Limb (tissue), 2 donors: Measurements from ENCODE around the gene LEKR1.
"Not testable (repeated sequence)": the region's sequence is repeated elsewhere in the genome, so short reads cannot be mapped to it uniquely, and the experiment has no call there.

Experiments
- DNase-seq, 2 donors: peaks; one replicate each; pipeline ENCODE4 v3.0.0-alpha.2; 2016; ENCODE audit errors: extremely low spot score in 2 of 2

Gene LEKR1

GRCh38 chr3:156902916-156903315 is 76.8 kb downstream of the LEKR1 start:
- no peak for DNase-seq

GRCh38 chr3:156906275-156906674 is 80.1 kb downstream of the LEKR1 start:
- no peak for DNase-seq

- no peak for DNase-seq
Observed at GRCh38 chr3:156908398-156908797, 82.2 kb downstream of the LEKR1 start.

GRCh38 chr3:156910022-156910421 is 83.9 kb downstream of the LEKR1 start:
- DNase-seq = no peak

- DNase-seq = not testable (repeated sequence)
Observed at GRCh38 chr3:156910831-156911230, 84.7 kb downstream of the LEKR1 start.

GRCh38 chr3:156914300-156914699 is 88.1 kb downstream of the LEKR1 start:
- DNase-seq = not testable (repeated sequence)

- DNase-seq = no peak
Observed at GRCh38 chr3:156915372-156915771, 89.2 kb downstream of the LEKR1 start.

GRCh38 chr3:156918746-156919145 is 92.6 kb downstream of the LEKR1 start:
- DNase-seq = no peak

GRCh38 chr3:156919818-156920217 is 93.7 kb downstream of the LEKR1 start:
- no peak for DNase-seq

- DNase-seq = no peak
Observed at GRCh38 chr3:156920399-156920798, 94.2 kb downstream of the LEKR1 start.

GRCh38 chr3:156923349-156923748 is 97.2 kb downstream of the LEKR1 start:
- DNase-seq = no peak

- no peak for DNase-seq
Observed at GRCh38 chr3:156938724-156939123, 112.6 kb downstream of the LEKR1 start.

- DNase-seq = no peak
Observed at GRCh38 chr3:156939315-156939714, 113.2 kb downstream of the LEKR1 start.

- DNase-seq = no peak
Observed at GRCh38 chr3:156941311-156941710, 115.2 kb downstream of the LEKR1 start.

- no peak for DNase-seq
Observed at GRCh38 chr3:156948402-156949210, 122.5 kb downstream of the LEKR1 start.

- DNase-seq = no peak
Observed at GRCh38 chr3:156952011-156952410, 125.9 kb downstream of the LEKR1 start.

- DNase-seq = no peak
Observed at GRCh38 chr3:156957715-156958114, 131.6 kb downstream of the LEKR1 start.

- DNase-seq = no peak
Observed at GRCh38 chr3:156963096-156963495, 136.9 kb downstream of the LEKR1 start.

GRCh38 chr3:156964577-156964976 is 138.4 kb downstream of the LEKR1 start:
- no peak for DNase-seq

GRCh38 chr3:156966349-156966748 is 140.2 kb downstream of the LEKR1 start:
- not testable (repeated sequence) for DNase-seq

- no peak for DNase-seq
Observed at GRCh38 chr3:156973954-156974353, 147.8 kb downstream of the LEKR1 start.

GRCh38 chr3:156974931-156975330 is 148.8 kb downstream of the LEKR1 start:
- no peak for DNase-seq

GRCh38 chr3:156975721-156976120 is 149.6 kb downstream of the LEKR1 start:
- DNase-seq = no peak
